HG02970 (cell line): ENCODE data around the gene ANKS1A.

Experiments used
- ATAC-seq: cut with Tn5 transposase; IDR thresholded peaks from one replicate; pipeline ENCODE4 v1.9.1; 2021; ENCODE audit warnings: mild to moderate bottlenecking, moderate library complexity, moderate number of reproducible peaks; ENCODE audit not compliant: unreplicated experiment, low FRiP score

Gene ANKS1A

GRCh38 chr6:34951731-34952130 is 62.7 kb downstream of the ANKS1A start:
- no peak for ATAC-seq

GRCh38 chr6:34953061-34954025 is 64.3 kb downstream of the ANKS1A start:
- ATAC-seq: no peak

DNA sequence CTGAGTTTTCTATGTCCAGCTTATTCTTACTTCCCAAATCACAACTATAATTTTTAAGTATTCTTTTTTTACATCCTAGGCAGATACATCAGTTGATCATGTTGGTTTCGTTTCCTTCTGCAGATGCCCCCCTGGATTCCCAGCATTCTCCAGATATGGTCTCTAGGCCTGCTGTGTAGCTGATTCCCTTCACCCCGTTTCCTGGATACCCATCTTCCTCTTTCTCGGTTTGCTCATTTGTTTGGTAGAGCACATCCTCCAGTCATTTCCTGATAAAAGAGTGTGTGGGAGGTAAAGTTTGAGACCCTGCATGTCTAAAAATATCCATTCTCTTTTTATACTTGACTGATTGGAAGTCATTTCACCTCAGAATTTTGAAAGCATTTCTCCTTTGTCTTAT is 66.4 kb downstream of the ANKS1A start:
- ATAC-seq: no peak

- no peak for ATAC-seq
Observed at GRCh38 chr6:34957231-34957783, 68.3 kb downstream of the ANKS1A start.

DNA sequence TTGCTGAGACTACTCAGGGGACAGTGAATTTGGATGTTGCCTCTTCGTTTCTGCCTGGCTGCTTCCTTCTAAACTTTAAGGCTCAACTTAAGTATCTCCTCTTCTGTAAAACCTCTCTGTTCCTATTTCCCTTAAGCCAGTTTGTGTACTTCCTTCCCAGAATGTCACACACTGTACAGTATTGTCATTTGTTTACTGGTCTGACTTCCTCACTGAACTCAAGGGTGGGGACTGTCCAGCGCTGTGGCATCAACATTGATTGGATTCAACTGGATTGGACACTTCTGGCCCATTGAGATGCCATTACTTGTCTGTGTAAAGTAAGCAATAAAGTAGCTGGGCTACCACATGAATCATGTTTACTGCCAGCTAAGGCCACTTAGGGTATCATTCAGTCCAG is 69.7 kb downstream of the ANKS1A start:
- ATAC-seq: no peak

DNA sequence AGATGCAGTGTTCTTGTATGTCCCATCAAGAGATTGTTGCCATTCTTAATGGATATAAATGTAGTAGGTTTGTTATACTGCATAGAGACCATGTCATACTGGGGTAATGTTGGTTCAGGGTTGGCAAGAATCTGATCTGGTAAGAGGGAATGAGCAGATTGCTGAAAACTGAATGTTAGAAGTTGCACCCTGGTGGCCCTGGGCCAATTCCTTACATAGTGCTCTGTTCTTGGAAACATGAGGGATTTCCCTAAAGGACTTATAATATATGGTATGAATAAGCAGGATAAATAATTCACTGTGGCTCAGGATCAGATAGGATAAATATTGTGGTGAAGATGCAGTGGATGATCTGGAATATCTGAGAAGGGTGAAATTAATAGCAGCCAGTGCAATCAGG is 70.2 kb downstream of the ANKS1A start:
- no peak for ATAC-seq

DNA sequence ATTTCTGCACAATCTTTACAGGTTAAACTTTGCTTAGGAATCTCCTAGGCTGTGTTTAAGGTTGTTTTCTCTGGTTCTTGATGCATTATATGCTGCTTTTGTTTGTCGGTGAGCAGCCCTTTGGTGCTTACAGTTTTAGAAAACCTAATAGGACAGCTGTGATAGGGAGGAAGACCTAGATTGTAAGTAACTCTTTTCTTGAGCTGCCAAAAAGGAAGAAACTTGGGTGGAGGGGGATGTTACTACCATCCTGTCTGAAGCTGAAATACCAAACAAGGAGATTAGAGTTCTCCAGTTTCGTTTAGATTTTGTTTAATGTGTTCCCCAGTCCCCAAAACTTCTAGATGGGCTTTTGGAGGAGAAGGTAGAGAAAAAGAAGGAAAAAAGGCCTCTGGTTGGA is 72.0 kb downstream of the ANKS1A start:
- no peak for ATAC-seq

- no peak for ATAC-seq
Observed at GRCh38 chr6:34961574-34961973, 72.5 kb downstream of the ANKS1A start.

DNA sequence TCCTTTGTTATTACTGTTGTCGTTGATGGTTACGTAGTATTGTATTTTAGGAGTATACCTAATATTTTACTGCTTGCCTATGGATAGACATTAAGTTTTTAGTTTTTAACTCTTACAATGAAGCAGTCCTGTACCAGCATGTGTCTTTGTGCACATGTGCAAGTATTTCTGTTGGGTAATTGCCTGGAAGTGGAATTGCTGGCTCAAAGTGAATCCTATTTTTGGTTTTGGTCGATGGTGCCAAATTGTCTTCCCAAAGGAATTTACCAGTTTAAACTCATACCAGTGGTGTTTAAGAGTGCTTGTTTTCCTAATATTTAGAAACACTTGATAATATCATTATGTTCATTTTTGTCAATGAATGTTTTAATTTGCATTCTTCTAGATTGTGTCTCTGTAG is 75.5 kb downstream of the ANKS1A start:
- no peak for ATAC-seq

DNA sequence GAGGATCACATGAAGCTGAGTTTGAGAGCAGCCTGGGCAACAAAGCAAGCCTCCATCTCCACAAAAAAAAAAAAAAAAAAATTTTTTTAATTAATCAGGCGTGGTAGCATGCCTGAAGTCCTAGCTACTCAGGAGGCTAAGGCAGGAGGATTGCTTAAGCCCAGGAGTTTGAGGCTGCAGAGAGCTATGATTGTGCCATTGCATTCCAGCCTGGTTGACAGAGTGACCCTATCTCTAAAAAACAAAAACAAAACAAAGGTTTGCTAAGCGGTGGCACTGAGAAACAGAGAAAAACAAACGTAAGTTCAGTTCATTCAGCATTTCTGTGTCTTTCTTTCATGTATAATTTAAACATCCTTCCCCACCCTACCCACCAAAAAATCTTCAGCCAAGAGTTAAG is 78.4 kb downstream of the ANKS1A start:
- ATAC-seq: no peak

DNA sequence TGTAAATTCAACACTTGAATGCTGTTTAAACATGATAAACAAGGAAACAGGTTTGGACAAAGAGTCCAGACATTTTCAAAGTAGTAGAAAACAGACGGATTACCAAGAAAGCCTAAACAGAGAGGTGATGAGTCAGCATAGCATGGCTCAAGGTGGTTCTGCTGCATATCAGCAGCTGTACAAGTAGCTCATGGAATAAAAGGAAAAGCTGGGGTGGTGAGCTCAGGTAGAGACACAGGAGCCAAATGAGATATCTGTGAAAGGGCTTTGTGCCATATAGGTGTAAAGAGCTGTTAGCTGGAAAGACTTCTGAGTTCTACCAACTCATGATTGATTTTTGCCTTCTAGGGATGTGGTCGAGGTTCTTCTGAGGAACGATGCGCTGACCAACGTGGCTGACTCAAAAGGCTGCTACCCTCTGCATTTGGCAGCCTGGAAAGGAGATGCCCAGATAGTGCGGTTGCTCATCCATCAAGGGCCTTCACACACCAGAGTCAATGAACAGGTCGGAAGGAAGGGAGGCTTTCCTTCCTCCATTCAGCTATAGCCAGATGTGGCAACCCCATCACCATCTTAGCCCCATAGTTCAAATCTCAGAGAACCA is 80.7 kb downstream of the ANKS1A start:
- no peak for ATAC-seq

- ATAC-seq: no peak
Observed at GRCh38 chr6:34970488-34970887, 81.4 kb downstream of the ANKS1A start.

DNA sequence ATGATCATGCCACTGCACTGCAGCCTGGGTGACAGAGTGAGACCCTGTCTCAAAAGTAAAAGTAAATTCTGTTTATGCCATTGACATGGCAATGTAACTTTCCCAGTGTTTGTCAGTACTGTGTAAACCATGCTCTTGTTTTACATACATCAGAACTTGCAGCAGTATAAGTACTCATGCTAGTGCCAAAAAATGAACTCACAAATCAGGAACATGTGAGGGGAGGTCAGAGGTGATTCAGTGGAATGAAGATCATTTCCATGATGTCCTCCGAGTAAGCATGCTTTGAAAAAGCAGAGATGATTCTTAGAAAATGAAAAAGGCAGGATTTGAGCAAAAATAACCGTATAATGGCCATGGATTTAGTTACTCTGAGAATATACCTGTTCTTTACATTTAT is 81.9 kb downstream of the ANKS1A start:
- no peak for ATAC-seq

- no peak for ATAC-seq
Observed at GRCh38 chr6:34973547-34974248, 84.6 kb downstream of the ANKS1A start.

DNA sequence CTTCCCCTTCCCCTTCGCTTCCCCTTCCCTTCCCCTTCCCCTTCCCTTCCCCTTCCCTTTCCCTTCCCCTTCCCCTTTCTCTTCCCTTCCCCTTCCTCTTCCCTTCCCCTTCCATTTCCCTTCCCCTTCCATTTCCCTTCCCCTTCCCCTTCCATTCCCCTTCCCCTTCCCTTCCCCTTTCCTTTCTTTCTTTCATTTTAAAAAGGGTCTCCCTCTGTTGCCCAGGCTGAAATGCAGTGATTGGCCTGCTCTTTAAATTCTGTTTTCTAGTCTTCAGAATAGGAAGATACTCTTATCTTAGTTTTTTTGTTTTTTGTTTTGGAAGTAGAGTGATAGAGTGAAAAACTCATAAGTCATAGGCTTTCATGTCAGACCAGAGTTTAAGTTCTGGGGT is 85.2 kb downstream of the ANKS1A start:
- ATAC-seq: no peak

DNA sequence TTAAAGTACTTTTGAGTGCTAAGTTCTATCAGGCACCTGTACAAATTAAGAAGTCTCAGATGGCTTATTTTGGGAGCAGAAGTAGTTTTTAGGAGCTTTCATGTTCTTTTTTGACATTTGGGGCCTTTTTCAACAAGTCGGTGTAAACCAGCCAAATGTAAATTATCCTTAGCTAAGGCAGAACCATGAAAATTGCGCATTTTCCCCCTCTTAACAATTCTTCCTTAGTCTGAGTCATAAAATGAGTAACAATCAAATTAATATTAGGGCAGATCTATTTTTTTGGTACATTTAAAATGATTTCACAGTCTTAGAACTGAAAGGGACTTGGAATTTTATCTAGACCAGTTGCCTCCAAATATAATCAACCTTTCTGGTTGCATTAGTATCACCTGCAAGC is 87.2 kb downstream of the ANKS1A start:
- no peak for ATAC-seq

DNA sequence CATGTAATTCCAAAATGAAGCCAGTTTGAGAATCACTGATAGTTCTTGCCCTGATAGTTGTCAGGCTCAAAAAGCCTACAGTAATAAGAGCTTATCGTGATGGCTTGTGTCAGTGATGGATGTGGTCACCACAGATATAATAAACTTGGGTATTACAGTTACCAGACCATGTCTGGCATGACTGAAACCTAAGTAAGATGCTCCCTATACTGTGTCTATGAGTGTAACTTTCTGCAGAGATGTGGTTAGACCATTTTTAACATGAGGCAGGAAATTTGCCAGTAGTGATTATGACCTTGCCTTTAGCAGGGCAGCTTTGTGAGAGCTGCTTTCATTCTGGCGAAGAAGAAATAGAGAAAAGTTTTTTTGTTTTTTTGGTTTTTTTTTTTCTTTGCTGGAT is 90.2 kb downstream of the ANKS1A start:
- no peak for ATAC-seq

DNA sequence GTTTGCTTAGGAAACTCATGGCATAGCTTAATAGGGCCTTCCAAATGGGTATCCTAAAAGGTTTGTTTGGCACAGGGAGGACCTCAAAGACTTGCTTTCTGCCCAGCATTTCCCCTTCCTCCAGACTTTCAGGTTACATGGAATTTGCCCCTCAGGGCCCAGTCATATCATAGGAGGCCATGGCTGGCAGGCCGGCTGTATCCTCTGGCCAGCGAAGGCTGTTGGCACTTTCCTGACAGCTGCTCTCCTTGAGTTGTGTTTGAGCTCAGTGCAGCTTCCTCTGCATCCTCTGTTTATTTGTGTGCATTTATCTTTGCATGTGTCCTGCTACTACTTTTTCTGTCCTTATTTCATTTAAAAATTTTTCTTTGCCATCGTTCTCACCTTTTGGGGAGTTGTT is 90.9 kb downstream of the ANKS1A start:
- no peak for ATAC-seq

GRCh38 chr6:34981366-34981765 is 92.3 kb downstream of the ANKS1A start:
- no peak for ATAC-seq

- no peak for ATAC-seq
Observed at GRCh38 chr6:34981951-34982350, 92.9 kb downstream of the ANKS1A start.

DNA sequence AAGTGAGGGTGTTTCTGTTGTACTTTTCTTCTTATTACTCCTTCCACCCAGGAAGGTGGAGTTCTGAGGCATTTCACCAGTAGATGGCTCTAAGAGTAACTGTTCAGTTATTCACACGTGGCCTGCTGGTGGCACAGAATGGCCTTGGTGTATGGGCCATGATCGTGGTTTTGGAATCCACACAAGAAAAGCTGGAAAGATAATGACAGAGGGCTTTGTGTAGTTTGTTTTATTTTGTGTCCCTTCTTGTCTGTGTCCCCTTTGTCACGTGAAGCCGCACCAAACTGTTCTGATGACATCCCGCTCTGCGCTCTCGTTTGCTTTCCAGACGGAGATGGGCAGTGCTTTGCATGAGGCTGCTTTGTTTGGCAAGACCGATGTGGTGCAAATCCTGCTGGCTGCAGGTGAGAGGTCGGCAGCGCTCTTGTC is 93.4 kb downstream of the ANKS1A start:
- ATAC-seq: no peak
